ENCODE measurements around the gene GPAT3.

GPAT3 gene

GRCh38 chr4:83651846-83652245, 115.9 kb downstream of the GPAT3 start:
- DNase-seq = no peak
